ENCODE data around the gene CLEC4C. TPM values are rescaled to one million over a fixed set of nuclear protein-coding genes. Genes with fewer than 3 reads are reported as not detected.

CLEC4C gene
- total and polyA plus RNA-seq, 2 of the 13 experiments (the other 11 are each of a cell fraction or from before 2014, with no cell fraction given), result not detected

DNA sequence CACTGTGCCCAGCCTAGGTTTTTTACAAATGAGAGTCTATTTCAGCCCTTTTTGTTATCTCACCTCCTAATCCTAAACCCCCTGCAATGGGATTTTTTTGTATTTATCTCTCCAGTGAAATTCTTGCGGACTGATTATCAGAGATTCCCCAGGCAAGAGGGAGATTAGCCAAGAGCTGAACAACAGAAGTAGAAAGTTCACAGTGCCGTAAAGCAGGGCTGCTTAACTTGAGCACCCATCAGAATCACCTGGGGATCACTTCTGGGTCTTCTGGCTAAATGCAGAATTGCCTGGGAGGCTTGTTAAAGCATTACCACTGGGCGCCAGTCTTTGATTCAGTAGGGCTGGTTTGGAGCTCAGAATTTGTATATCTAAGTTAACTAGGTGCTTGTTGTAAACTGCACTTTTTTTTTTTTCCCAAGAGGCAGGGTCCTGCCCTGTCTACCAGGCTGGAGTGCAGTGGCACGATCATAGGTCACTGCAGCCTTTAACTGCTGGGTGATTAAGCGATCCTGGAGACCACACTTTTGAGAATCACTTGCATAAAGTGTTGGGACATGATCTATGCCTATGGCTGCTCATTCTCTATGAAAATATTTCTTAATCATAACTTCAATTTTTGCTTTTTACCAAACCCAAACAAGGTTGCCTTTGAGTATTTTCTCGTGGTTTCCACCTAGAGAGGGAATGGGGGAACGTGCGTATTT lies 37.1 kb downstream of the CLEC4C start:
- H3K9me3 ChIP-seq (ENCODE audit: low read length), result no peaks in the 10 kb centered on the region
- ChIA-PET POLR2A (no interaction called here), CTCF (ENCODE audit: low intra/inter-chr PET ratio, low total read pairs) (no interaction called here)
- intact Hi-C loops (cut with micrococcal nuclease; ENCODE audit: unreplicated experiment), result no loop called here
- no peak overlapping the region for H3K9ac ChIP-seq (ENCODE audit: insufficient read depth, low read depth, low read length)
- H2AFZ ChIP-seq (ENCODE audit: low read length), result no peak overlapping the region
- H3K27me3 ChIP-seq (ENCODE audit: control insufficient read depth in 1 of 2, insufficient read depth in 2 of 2, low read length in 2 of 2), result no peaks in the 10 kb centered on the region
- no peaks in the 10 kb centered on the region for H3K79me2 ChIP-seq (ENCODE audit: insufficient read depth, low read length)
- H3K4me2 ChIP-seq (ENCODE audit: low read depth, low read length), result no peak overlapping the region
- TF ChIP-seq FOXC1 (CRISPR knock-in tag; IDR thresholded peaks at IDR 0.05; ENCODE audit: borderline replicate concordance), result no peak
- no peak for TF ChIP-seq NR1H2 (CRISPR knock-in tag; IDR thresholded peaks at IDR 0.05; ENCODE audit: borderline replicate concordance, low read depth)
- TF ChIP-seq SIX4 (CRISPR knock-in tag; IDR thresholded peaks at IDR 0.05), result no peak
- TF ChIP-seq ZBTB49 (CRISPR knock-in tag; IDR thresholded peaks at IDR 0.05; ENCODE audit: borderline replicate concordance), result no peak
- no peak for TF ChIP-seq TBL1XR1 (IDR thresholded peaks at IDR 0.05; ENCODE audit: borderline replicate concordance, low read length, partially characterized antibody)
- no peak for TF ChIP-seq ZNF75D (CRISPR knock-in tag; IDR thresholded peaks at IDR 0.05; ENCODE audit: borderline replicate concordance)
- TF ChIP-seq, protein P1, sequence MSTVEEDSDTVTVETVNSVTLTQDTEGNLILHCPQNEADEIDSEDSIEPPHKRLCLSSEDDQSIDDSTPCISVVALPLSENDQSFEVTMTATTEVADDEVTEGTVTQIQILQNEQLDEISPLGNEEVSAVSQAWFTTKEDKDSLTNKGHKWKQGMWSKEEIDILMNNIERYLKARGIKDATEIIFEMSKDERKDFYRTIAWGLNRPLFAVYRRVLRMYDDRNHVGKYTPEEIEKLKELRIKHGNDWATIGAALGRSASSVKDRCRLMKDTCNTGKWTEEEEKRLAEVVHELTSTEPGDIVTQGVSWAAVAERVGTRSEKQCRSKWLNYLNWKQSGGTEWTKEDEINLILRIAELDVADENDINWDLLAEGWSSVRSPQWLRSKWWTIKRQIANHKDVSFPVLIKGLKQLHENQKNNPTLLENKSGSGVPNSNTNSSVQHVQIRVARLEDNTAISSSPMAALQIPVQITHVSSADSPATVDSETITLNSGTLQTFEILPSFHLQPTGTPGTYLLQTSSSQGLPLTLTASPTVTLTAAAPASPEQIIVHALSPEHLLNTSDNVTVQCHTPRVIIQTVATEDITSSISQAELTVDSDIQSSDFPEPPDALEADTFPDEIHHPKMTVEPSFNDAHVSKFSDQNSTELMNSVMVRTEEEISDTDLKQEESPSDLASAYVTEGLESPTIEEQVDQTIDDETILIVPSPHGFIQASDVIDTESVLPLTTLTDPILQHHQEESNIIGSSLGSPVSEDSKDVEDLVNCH (CRISPR knock-in tag; IDR thresholded peaks at IDR 0.05), result no peak
- no peak for TF ChIP-seq PITX1 (CRISPR knock-in tag; IDR thresholded peaks at IDR 0.05)
- TF ChIP-seq RXRB (CRISPR knock-in tag; IDR thresholded peaks at IDR 0.05; ENCODE audit: borderline replicate concordance), result no peak
- TF ChIP-seq ESRRA (CRISPR knock-in tag; IDR thresholded peaks at IDR 0.05; ENCODE audit: low read depth), result no peak
- TF ChIP-seq MAFK (conservative IDR thresholded peaks at IDR 0.05 in 1 of 2, IDR thresholded peaks at IDR 0.05 in 1 of 2; ENCODE audit: low read length in 2 of 2), result no peak
- TF ChIP-seq DNMT3B (CRISPR knock-in tag; conservative IDR thresholded peaks at IDR 0.05), result no peak
- TF ChIP-seq YEATS4 (CRISPR knock-in tag; IDR thresholded peaks at IDR 0.05; ENCODE audit: borderline replicate concordance), result no peak
- ATAC-seq, result no peak
- no peak for DNase-seq (ENCODE audit: low spot score)
- H4K20me1 ChIP-seq (ENCODE audit: insufficient read depth, low read length), result no peaks in the 10 kb centered on the region
- WGBS (ENCODE audit: low lambda C conversion rate), result 25% methylated on average over 8 of the region's 8 CpGs
- H3K4me3 ChIP-seq (replicated peaks in 1 of 3; ENCODE audit: insufficient read depth in 1 of 3, low read depth in 2 of 3, low read length in 3 of 3), result no peak overlapping the region
- FAIRE-seq, result no peak
- no peaks in the 10 kb centered on the region for H3K36me3 ChIP-seq (replicated peaks in 1 of 2; ENCODE audit: control insufficient read depth in 1 of 2, insufficient read depth in 2 of 2, low read length in 2 of 2)
- BruUV-seq (replicated peaks), result no TSS peak
- no peak overlapping the region for H3K27ac ChIP-seq (ENCODE audit: extremely low read length, insufficient read depth, low read length)
- H3K4me1 ChIP-seq (ENCODE audit: insufficient read depth, low read length), result 0 out of 2 replicates have a peak, but pooled peaks cover 6% of the 10 kb centered on the region
- in situ Hi-C loops (cut with HindIII; ENCODE audit: extremely low pct_ligation_motif_present, low pct_unique_long_range_greater_than_20kb), result loop anchor here (10.0 kb wide), 1 partner anchor 95 kb away; no protein-coding TSS in a partner anchor

All from HepG2 (cell line).